OCI-LY3 (cell line): ENCODE results near the gene FBXL20.

Source experiments
- EZH2phosphoT487 ChIP-seq: fragments of 200-600 bp; shearing (Covaris generic); IDR thresholded peaks from 2 replicates; pipeline ENCODE4 v1.6.1; 2018; ENCODE audit warnings: antibody characterized with exemption, mixed run types, low read depth
- TF ChIP-seq, protein P1 (sequence below): fragments of 200-600, 300-600 bp; sonication (generic); IDR thresholded peaks from 2 replicates; pipeline ENCODE4 v1.5.1; 2014; ENCODE audit warnings: antibody characterized with exemption, low read length, low read depth

DNA sequence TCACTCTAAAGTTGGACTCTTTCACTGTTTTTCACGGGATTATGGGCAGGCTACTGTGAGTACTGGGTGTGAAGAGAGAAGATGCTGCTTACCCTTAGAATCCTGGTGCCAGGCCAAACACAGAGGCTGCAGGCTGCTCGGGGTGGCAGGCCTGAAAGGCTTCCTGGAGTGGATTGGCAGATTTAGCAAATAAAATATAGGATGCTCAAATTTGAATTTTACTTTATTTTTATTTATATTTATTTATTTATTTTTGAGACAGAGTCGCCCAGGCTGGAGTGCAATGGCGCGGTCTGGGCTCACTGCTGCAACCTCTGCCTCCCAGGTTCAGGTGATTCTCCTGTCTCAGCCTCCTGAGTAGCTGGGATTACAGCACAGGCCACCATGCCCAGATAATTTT lies 160.8 kb downstream of the FBXL20 start:
- TF ChIP-seq, protein P1, sequence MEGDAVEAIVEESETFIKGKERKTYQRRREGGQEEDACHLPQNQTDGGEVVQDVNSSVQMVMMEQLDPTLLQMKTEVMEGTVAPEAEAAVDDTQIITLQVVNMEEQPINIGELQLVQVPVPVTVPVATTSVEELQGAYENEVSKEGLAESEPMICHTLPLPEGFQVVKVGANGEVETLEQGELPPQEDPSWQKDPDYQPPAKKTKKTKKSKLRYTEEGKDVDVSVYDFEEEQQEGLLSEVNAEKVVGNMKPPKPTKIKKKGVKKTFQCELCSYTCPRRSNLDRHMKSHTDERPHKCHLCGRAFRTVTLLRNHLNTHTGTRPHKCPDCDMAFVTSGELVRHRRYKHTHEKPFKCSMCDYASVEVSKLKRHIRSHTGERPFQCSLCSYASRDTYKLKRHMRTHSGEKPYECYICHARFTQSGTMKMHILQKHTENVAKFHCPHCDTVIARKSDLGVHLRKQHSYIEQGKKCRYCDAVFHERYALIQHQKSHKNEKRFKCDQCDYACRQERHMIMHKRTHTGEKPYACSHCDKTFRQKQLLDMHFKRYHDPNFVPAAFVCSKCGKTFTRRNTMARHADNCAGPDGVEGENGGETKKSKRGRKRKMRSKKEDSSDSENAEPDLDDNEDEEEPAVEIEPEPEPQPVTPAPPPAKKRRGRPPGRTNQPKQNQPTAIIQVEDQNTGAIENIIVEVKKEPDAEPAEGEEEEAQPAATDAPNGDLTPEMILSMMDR, result no peak
- TF ChIP-seq EZH2phosphoT487, result no peak
